SK-N-SH (cell line): ENCODE results near the gene PLD4. TPM values are rescaled to one million over a fixed set of nuclear protein-coding genes. Genes with fewer than 3 reads are reported as not detected.

Experiments used
- CTCF ChIA-PET: fragments of 300-600, 350-600 bp; formaldehyde crosslinking; extraction: SDS; loops from one replicate; lab custom pipeline; 2021; lab: Yijun Ruan, JAX
- POLR2A ChIA-PET: fragments of 350-600 bp; sonication (Branson Sonifier 250); formaldehyde crosslinking; extraction: SDS; loops from one replicate; lab custom pipeline; 2020; ENCODE audit warnings: antibody characterized with exemption, inconsistent platforms; lab: Yijun Ruan, JAX
- DNase-seq: peaks from one replicate; pipeline ENCODE4 v3.0.0; 2012
- H2AFZ ChIP-seq: fragments of 200-600 bp; sonication (generic); 2 replicates; pipeline ENCODE4 v1.8.1; 2016; ENCODE audit warnings: antibody characterized with exemption, mild to moderate bottlenecking, low read depth
- H3F3A ChIP-seq: fragments of 200-600 bp; sonication (generic); replicated peaks from 2 replicates; pipeline ENCODE3; 2016; ENCODE audit warnings: antibody characterized with exemption, mild to moderate bottlenecking; ENCODE audit not compliant: insufficient read depth
- H3K27ac ChIP-seq, 2 experiments: fragments of 200-500 bp in 1 of 2; fragments of 200-600 bp in 1 of 2; sonication (Bioruptor generic) in 1 of 2; sonication (generic), shearing (Covaris generic) in 1 of 2; 2 replicates each; pipeline versions ENCODE4 v1.5.1 to v1.6.1; 2014 to 2016; ENCODE audit warnings: low read depth in 2 of 2, inconsistent platforms in 1 of 2, low read length in 1 of 2, mild to moderate bottlenecking in 1 of 2, mixed read lengths in 1 of 2
- H3K27me3 ChIP-seq: fragments of 200-600 bp; sonication (generic), shearing (Covaris generic); 2 replicates; pipeline ENCODE4 v1.6.1; 2016; ENCODE audit warnings: mixed run types; ENCODE audit not compliant: insufficient read depth
- H3K36me3 ChIP-seq, 2 experiments: fragments of 200-500 bp in 1 of 2; fragments of 200-600 bp in 1 of 2; sonication (Bioruptor generic) in 1 of 2; sonication (generic) in 1 of 2; replicated peaks in 1 of 2; 2 replicates each; pipeline versions ENCODE3 to v1.5.1; 2014 to 2016; ENCODE audit warnings: low read length in 1 of 2, mild to moderate bottlenecking in 1 of 2; ENCODE audit not compliant: insufficient read depth in 2 of 2, control insufficient read depth in 1 of 2
- H3K4me1 ChIP-seq, 2 experiments: fragments of 200-500 bp in 1 of 2; fragments of 200-600 bp in 1 of 2; sonication (Bioruptor generic) in 1 of 2; sonication (generic), shearing (Covaris generic) in 1 of 2; 2 replicates each; pipeline versions ENCODE4 v1.5.1 to v1.6.1; 2014 to 2016; ENCODE audit warnings: low read depth in 1 of 2, low read length in 1 of 2, mixed run types in 1 of 2; ENCODE audit not compliant: insufficient read depth in 2 of 2, control insufficient read depth in 1 of 2
- H3K4me2 ChIP-seq: fragments of 200-600 bp; sonication (generic), shearing (Covaris generic); 2 replicates; pipeline ENCODE4 v1.6.1; 2017; ENCODE audit warnings: mixed run types
- H3K4me3 ChIP-seq, 2 experiments: fragments of 200-500 bp in 1 of 2; fragments of 200-600 bp in 1 of 2; sonication (Bioruptor generic) in 1 of 2; sonication (generic), shearing (Covaris generic) in 1 of 2; 2 replicates each; pipeline versions ENCODE4 v1.5.1 to v1.8.1; 2014 to 2016; ENCODE audit warnings: low read depth in 2 of 2, inconsistent platforms in 1 of 2, low read length in 1 of 2, mild to moderate bottlenecking in 1 of 2, mixed read lengths in 1 of 2, moderate library complexity in 1 of 2
- H3K79me2 ChIP-seq: fragments of 200-600 bp; sonication (generic); 2 replicates; pipeline ENCODE4 v1.8.1; 2017; ENCODE audit warnings: mild to moderate bottlenecking; ENCODE audit not compliant: insufficient read depth
- H3K9ac ChIP-seq: fragments of 200-600 bp; sonication (generic); 2 replicates; pipeline ENCODE4 v1.6.1; 2017; ENCODE audit warnings: mixed run types
- H3K9me2 ChIP-seq: fragments of 200-600 bp; sonication (generic); 2 replicates; pipeline ENCODE4 v1.6.1; 2017; ENCODE audit warnings: mixed run types
- H3K9me3 ChIP-seq: fragments of 200-600 bp; sonication (generic); 2 replicates; pipeline ENCODE4 v1.6.1; 2017; ENCODE audit warnings: mixed run types, mild to moderate bottlenecking, moderate library complexity
- H4K20me1 ChIP-seq: fragments of 200-600 bp; sonication (generic); 2 replicates; pipeline ENCODE4 v1.6.1; 2017; ENCODE audit warnings: mild to moderate bottlenecking, mixed run types; ENCODE audit not compliant: insufficient read depth
- CHD2 ChIP-seq: fragments of 150-350 bp; IDR thresholded peaks from 2 replicates; pipeline ENCODE4 v1.6.1; 2018; ENCODE audit warnings: low read length; ENCODE audit not compliant: partially characterized antibody
- FOSL2 ChIP-seq: IDR thresholded peaks from 2 replicates; pipeline ENCODE4 v1.4.0; 2012; ENCODE audit warnings: low read depth, mild to moderate bottlenecking, moderate library complexity, borderline replicate concordance
- FOXJ3 ChIP-seq: sonication (generic); formaldehyde crosslinking; IDR thresholded peaks from 2 replicates; pipeline ENCODE4 v1.5.1; 2020; ENCODE audit warnings: mild to moderate bottlenecking, missing genetic modification reagents
- FOXM1 ChIP-seq: IDR thresholded peaks from 2 replicates; pipeline ENCODE4 v1.4.0; 2012; ENCODE audit warnings: low read depth, mild to moderate bottlenecking
- GATA2 ChIP-seq: sonication (generic); formaldehyde crosslinking; IDR thresholded peaks from 2 replicates; pipeline ENCODE4 v1.5.0; 2020; ENCODE audit warnings: mild to moderate bottlenecking, missing genetic modification reagents
- IRF3 ChIP-seq: fragments of 150-350 bp; IDR thresholded peaks from 2 replicates; pipeline ENCODE4 v1.6.1; 2016; ENCODE audit warnings: mild to moderate bottlenecking, low read depth, low read length
- JUND ChIP-seq: IDR thresholded peaks from 2 replicates; pipeline ENCODE4 v1.4.0; 2012
- MEF2A ChIP-seq: IDR thresholded peaks from 2 replicates; pipeline ENCODE4 v1.4.0; 2012; ENCODE audit warnings: low read depth, borderline replicate concordance
- MXI1 ChIP-seq: IDR thresholded peaks from 2 replicates; pipeline ENCODE4 v1.6.1; 2012; ENCODE audit warnings: mild to moderate bottlenecking, low read depth, low read length, improper control_type of control experiment
- NFIC ChIP-seq: IDR thresholded peaks from 2 replicates; pipeline ENCODE4 v1.4.0; 2012; ENCODE audit warnings: borderline replicate concordance
- PBX3 ChIP-seq: IDR thresholded peaks from 2 replicates; pipeline ENCODE4; 2012
- POLR2AphosphoS5 ChIP-seq: IDR thresholded peaks from 2 replicates; pipeline ENCODE4 v1.6.1; 2012; ENCODE audit warnings: low read depth, low read length
- RCOR1 ChIP-seq: fragments of 150-350 bp; IDR thresholded peaks from 2 replicates; pipeline ENCODE4 v1.6.1; 2017; ENCODE audit warnings: antibody characterized with exemption, low read length
- REST ChIP-seq: IDR thresholded peaks from 2 replicates; pipeline ENCODE4 v1.6.1; 2012; ENCODE audit warnings: mild to moderate bottlenecking, low read depth, low read length, moderate library complexity
- SMC3 ChIP-seq: IDR thresholded peaks from 2 replicates; pipeline ENCODE4 v1.6.1; 2012; ENCODE audit warnings: low read depth, low read length, improper control_type of control experiment
- USF1 ChIP-seq: IDR thresholded peaks from 2 replicates; pipeline ENCODE4 v1.4.0; 2012; ENCODE audit warnings: low read depth, borderline replicate concordance
- USF2 ChIP-seq: fragments of 150-350 bp; IDR thresholded peaks from 2 replicates; pipeline ENCODE4 v1.6.1; 2017; ENCODE audit warnings: antibody characterized with exemption, low read length, low read depth, borderline replicate concordance
- YY1 ChIP-seq: IDR thresholded peaks from 2 replicates; pipeline ENCODE4 v1.4.0; 2012; ENCODE audit warnings: low read depth, mild to moderate bottlenecking
- WGBS: methylation state at CpG from one replicate; pipeline ENCODE4 v1.1.6; 2017; ENCODE audit warnings: low lambda C conversion rate; 5-methylcytosine and 5-hydroxymethylcytosine counted together
- polyA plus RNA-seq, 3 experiments: library from polyadenylated mRNA; depleted of rRNA; stranded (reverse); fragments of >200 nt; gene quantifications; 2 replicates each; pipeline ENCODE4 v1.2.3, GENCODE V29; 2012

PLD4 gene
- polyA plus RNA-seq, 1 of the 3 experiments (the other 2 are of a cell fraction) = 0.02 TPM

GRCh38 chr14:104954746-104955395 is 30.2 kb downstream of the PLD4 start:
- Histone ChIP-seq H3F3A (no peaks in the 10 kb centered on the region), H3K4me3 (no peak overlapping the region), H2AFZ (no peak overlapping the region), H3K27ac (no peak overlapping the region), H3K79me2 (peaks cover 18% of the 10 kb centered on the region; the same call in 1 of the 2 replicates), H3K9me2 (no peaks in the 10 kb centered on the region), H3K36me3 (peaks cover 23 to 45% of the 10 kb centered on the region in 2 experiments), H3K27me3 (no peaks in the 10 kb centered on the region), H3K4me1 (no peaks in the 10 kb centered on the region), H3K4me2 (no peak overlapping the region), H4K20me1 (no peaks in the 10 kb centered on the region), H3K9me3 (no peaks in the 10 kb centered on the region), H3K9ac (no peak overlapping the region)
- ChIA-PET POLR2A (no interaction called here), CTCF (interaction anchor here (0.7 to 2.1 kb wide), 4 partner anchors 13 to 90 kb away, joined by 3 to 5 read pairs (median 4); no protein-coding TSS in a partner anchor)
- WGBS = 91% methylated on average over 5 of the region's 13 CpGs
- no peak for TF ChIP-seq USF2
- no peak for TF ChIP-seq CHD2
- TF ChIP-seq REST = no peak
- no peak for TF ChIP-seq FOXM1
- TF ChIP-seq NFIC = no peak
- TF ChIP-seq USF1 = no peak
- TF ChIP-seq GATA2 (CRISPR knock-in tag) = no peak
- TF ChIP-seq YY1 = no peak
- TF ChIP-seq FOSL2 = no peak
- TF ChIP-seq RCOR1 = no peak
- TF ChIP-seq JUND = no peak
- no peak for TF ChIP-seq PBX3
- no peak for TF ChIP-seq POLR2AphosphoS5
- TF ChIP-seq MEF2A = no peak
- no peak for TF ChIP-seq FOXJ3 (CRISPR knock-in tag)
- no peak for TF ChIP-seq IRF3
- TF ChIP-seq SMC3 = no peak
- no peak for TF ChIP-seq MXI1
- no peak for DNase-seq
